Measurements from ENCODE around the gene RABGAP1L.
"Not testable (repeated sequence)": the region's sequence is repeated elsewhere in the genome, so short reads cannot be mapped to it uniquely, and the experiment has no call there.

The RABGAP1L gene

DNA sequence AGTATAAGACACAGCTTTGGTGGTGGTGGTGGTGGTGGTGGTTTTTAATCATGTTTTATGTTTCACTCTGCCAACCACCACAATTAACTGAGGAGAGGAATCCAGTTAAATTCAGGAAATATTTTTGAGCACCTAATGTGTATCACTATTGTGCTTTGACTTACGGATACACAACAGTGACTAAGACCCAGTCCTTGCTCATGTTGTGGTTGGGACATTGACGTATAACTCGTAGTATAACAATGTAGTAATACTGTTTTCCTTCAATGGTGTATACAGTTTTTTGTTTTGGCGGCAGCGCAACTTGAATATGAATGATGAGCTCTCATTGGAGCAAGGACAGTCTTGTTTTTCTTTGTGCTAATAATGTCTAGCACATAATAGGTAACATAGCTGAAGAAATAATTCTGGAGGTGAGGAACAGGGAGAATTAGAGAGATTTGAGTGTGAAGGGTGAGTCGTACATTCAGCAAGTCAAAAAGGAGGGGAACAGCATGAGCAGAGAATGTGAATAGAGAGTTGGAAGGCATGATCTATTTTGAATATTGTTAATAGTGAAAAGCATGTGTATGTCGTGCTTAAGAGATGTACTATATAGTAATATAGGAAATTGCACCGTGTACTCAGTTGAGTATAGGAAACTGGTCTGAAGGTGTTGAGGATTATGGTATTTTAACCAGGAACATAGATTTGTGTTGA, 845.9 kb downstream of the RABGAP1L start:
- DNase-seq (ENCODE audit: low read depth in 1 of 2, low spot score in 1 of 2): no peak

DNA sequence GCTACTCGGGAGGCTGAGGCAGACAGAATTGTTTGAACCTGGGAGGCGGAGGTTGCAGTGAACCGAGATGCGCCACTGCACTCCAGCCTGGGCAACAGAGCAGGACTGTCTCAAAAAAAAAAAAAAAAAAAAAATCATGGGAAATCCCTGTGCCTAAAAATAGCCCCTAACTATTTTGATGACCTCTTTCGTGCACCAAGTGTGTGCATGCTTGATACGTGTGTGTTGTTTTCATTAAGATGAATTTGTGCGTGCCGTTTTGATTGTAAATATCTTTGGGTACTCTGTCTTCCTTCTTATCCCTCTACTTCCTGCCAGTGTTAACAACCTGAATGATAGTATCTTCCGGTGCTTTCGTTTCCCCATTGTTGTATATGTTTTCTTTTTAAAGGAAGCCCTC, 850.2 kb downstream of the RABGAP1L start:
- no peak for DNase-seq (ENCODE audit: low read depth in 1 of 2, low spot score in 1 of 2)

- DNase-seq (ENCODE audit: low read depth in 1 of 2, low spot score in 1 of 2): no peak
These were observed 854.1 kb downstream of the RABGAP1L start for GRCh38 chr1:175013445-175013844.

GRCh38 chr1:175015243-175015642, 855.9 kb downstream of the RABGAP1L start:
- no peak for DNase-seq (ENCODE audit: low read depth in 1 of 2, low spot score in 1 of 2)

DNA sequence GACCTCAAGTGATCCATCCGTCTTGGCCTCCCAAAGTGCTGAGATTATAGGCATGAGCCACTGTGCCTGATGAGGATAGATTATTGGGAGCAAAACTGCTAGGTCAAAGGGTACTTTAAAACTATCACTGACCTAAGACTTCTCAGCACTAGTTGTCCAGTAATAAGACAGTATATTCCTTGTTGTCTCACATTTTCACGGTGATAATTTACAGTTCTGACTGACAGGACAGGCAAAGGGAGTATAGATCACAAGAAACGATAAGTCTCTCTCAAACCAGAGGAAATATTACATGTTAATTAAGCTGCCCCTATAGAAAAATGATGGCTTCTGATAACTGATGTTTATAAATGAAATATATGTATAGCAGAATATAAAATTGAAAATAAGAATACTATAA, 860.2 kb downstream of the RABGAP1L start:
- no peak for DNase-seq (ENCODE audit: low read depth in 1 of 2, low spot score in 1 of 2)

- DNase-seq (ENCODE audit: low read depth in 1 of 2, low spot score in 1 of 2): peak; percentile 96 to 97
These were observed 864.0 kb downstream of the RABGAP1L start, which contains the start of gene MRPS14 for GRCh38 chr1:175023043-175023921. Gene MRPS14 (minus strand): TSS chr1:175023425. CDS start chr1:175023408, 17 bp downstream.

- not testable (repeated sequence) for DNase-seq (ENCODE audit: low read depth in 1 of 2, low spot score in 1 of 2)
These were observed 864.6 kb downstream of the RABGAP1L start for GRCh38 chr1:175023922-175024242.

GRCh38 chr1:175024773-175025172, 865.5 kb downstream of the RABGAP1L start:
- no peak for DNase-seq (ENCODE audit: low read depth in 1 of 2, low spot score in 1 of 2)

GRCh38 chr1:175033953-175034352, 874.6 kb downstream of the RABGAP1L start:
- no peak for DNase-seq (ENCODE audit: low read depth in 1 of 2, low spot score in 1 of 2)

GRCh38 chr1:175034775-175035174, 875.5 kb downstream of the RABGAP1L start:
- no peak for DNase-seq (ENCODE audit: low read depth in 1 of 2, low spot score in 1 of 2)

- DNase-seq (ENCODE audit: low read depth in 1 of 2, low spot score in 1 of 2): no peak
These were observed 876.5 kb downstream of the RABGAP1L start for GRCh38 chr1:175035865-175036264.

- no peak for DNase-seq (ENCODE audit: low read depth in 1 of 2, low spot score in 1 of 2)
These were observed 877.2 kb downstream of the RABGAP1L start for GRCh38 chr1:175036476-175036875.

DNA sequence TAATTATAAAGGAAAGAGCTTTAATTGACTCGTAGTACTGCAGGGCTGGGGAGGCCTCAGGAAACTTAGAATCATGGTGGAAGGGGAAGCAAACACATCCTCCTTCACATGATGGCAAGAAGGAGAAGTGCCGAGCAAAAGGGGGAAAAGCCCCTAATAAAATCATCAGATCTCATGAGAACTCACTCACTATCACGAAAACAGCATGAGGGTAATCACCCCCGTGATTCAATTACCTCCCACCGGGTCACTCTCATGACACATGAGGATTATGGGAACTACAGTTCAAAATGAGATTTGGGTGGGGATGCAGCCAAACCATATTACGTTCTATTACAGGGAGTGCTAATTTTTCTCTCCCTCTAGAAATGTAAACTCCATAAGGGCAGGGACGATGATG, 878.1 kb downstream of the RABGAP1L start:
- DNase-seq (ENCODE audit: low read depth in 1 of 2, low spot score in 1 of 2): no peak

- DNase-seq (ENCODE audit: low read depth in 1 of 2, low spot score in 1 of 2): no peak
These were observed 881.1 kb downstream of the RABGAP1L start for GRCh38 chr1:175040324-175040879.

DNA sequence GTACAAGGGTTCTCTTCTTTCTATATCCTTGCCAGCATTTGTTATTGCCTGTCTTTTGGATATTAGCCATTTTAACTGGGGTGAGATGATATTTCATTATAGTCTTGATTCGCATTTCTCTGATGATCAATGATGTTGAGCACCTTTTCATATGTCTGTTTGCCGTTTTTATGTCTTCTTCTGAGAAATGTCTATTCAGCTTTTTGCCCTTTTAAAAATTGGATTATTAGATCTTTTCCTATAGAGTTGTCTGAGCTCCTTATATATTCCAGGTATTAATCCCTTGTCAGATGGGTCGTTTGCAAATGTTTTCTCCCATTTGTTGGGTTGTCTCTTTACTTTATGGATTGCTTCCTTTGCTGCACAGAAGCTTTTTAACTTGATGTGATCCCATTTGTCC, 883.3 kb downstream of the RABGAP1L start:
- no peak for DNase-seq (ENCODE audit: low read depth in 1 of 2, low spot score in 1 of 2)

DNA sequence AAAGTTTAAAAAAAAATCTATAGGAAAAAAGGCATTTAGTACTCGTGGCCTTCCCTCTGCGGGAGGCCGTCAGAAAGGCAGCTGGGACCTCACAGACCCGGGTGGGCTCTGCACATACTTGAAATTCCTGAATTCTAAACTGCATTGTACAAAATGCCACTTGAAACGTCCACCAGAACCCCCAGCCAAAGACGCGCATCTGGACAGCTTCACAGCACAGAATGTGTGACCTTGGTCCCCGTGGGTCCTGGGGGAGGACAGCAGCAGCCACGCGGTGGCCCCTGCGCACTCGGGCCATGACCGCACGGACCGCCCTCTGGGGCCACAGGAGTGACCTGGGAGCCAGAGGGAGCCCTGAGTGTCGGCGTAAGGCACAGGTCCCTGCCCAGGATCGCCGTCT, 884.5 kb downstream of the RABGAP1L start:
- DNase-seq (ENCODE audit: low read depth in 1 of 2, low spot score in 1 of 2): no peak

DNA sequence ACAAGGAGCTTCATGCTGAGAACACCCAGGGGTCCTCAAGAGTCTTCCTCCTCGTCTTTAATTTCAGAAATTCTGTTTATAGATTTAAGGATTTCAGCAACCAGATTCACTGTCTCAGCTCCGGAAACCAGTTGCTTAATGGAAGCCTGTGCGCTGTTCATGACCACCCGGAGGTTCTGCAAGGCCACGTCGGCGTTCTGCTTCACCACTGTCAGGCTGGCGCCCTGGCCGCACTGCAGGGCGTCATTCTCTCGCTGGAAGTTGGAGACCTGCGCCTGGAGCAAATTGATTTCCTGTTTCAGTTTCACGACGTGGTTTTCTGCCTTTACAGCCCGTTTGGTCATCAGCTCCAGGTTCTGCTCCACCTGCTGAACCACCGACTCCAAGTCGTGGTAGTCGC, 885.3 kb downstream of the RABGAP1L start:
- DNase-seq (ENCODE audit: low read depth in 1 of 2, low spot score in 1 of 2): not testable (repeated sequence)

All from activated CD4-positive, alpha-beta T cell treated with anti-CD3 and anti-CD28 coated beads, Interleukin-2, amount 50 U/mL, for 24 hours (primary cell).